ENCODE data around the gene CDYL. TPM values are rescaled to one million over a fixed set of nuclear protein-coding genes. Genes with fewer than 3 reads are reported as not detected.

Gene CDYL
- total RNA-seq, 1 donor from 2014 or later, result 46.1 TPM

GRCh38 chr6:4987432-4987831 lies 211.2 kb downstream of the CDYL start:
- no peak for FAIRE-seq
- no peak for TF ChIP-seq CTCF (IDR thresholded peaks at IDR 0.05; ENCODE audit: insufficient read depth, low read length, severe bottlenecking)
- Histone ChIP-seq H3K27me3 (ENCODE audit: control insufficient read depth, insufficient read depth, low read length) (no peaks in the 10 kb centered on the region), H3K4me3 (ENCODE audit: low read depth, low read length) (no peak overlapping the region), H3K36me3 (ENCODE audit: control insufficient read depth, insufficient read depth, low read length) (no peaks in the 10 kb centered on the region)
- DNase-seq (ENCODE audit: low read depth), result no peak

GRCh38 chr6:4994741-4995140 lies 218.5 kb downstream of the CDYL start:
- FAIRE-seq (no peak), DNase-seq (ENCODE audit: low read depth) (no peak)
- Histone ChIP-seq H3K4me3 (ENCODE audit: low read depth, low read length) (no peak overlapping the region), H3K36me3 (ENCODE audit: control insufficient read depth, insufficient read depth, low read length) (peaks cover 2% of the 10 kb centered on the region), H3K27me3 (ENCODE audit: control insufficient read depth, insufficient read depth, low read length) (no peaks in the 10 kb centered on the region)
- no peak for TF ChIP-seq CTCF (IDR thresholded peaks at IDR 0.05; ENCODE audit: insufficient read depth, low read length, severe bottlenecking)

- H3K36me3 ChIP-seq (ENCODE audit: control insufficient read depth, insufficient read depth, low read length), result peaks cover 5% of the 10 kb centered on the region
- H3K27me3 ChIP-seq (ENCODE audit: control insufficient read depth, insufficient read depth, low read length), result no peaks in the 10 kb centered on the region
- no peak for DNase-seq (ENCODE audit: low read depth)
- FAIRE-seq, result no peak
- no peak overlapping the region for H3K4me3 ChIP-seq (ENCODE audit: low read depth, low read length)
- TF ChIP-seq CTCF (IDR thresholded peaks at IDR 0.05; ENCODE audit: insufficient read depth, low read length, severe bottlenecking), result no peak
Observed at GRCh38 chr6:4997862-4998261, 221.7 kb downstream of the CDYL start.

GRCh38 chr6:4999586-4999985 lies 223.4 kb downstream of the CDYL start:
- FAIRE-seq, result no peak
- H3K36me3 ChIP-seq (ENCODE audit: control insufficient read depth, insufficient read depth, low read length), result peaks cover 5% of the 10 kb centered on the region
- H3K4me3 ChIP-seq (ENCODE audit: low read depth, low read length), result no peak overlapping the region

GRCh38 chr6:5003604-5004372 lies 227.6 kb downstream of the CDYL start, which contains the start of gene RPP40:
TSS of gene RPP40 (minus strand) at chr6:5004037. CDS start at chr6:5004002, 35 bp downstream.
- H3K27me3 ChIP-seq (ENCODE audit: control insufficient read depth, insufficient read depth, low read length), result no peaks in the 10 kb centered on the region
- peak within 1 kb of the TSS; percentile 91 for H3K4me3 ChIP-seq (ENCODE audit: low read depth, low read length)
- no peak for FAIRE-seq

More at GRCh38 chr6:4999586-4999985, 223.4 kb downstream of the CDYL start:
- no peaks in the 10 kb centered on the region for H3K27me3 ChIP-seq (ENCODE audit: control insufficient read depth, insufficient read depth, low read length)
- DNase-seq (ENCODE audit: low read depth), result no peak
- TF ChIP-seq CTCF (IDR thresholded peaks at IDR 0.05; ENCODE audit: insufficient read depth, low read length, severe bottlenecking), result no peak

More at GRCh38 chr6:5003604-5004372, 227.6 kb downstream of the CDYL start, which contains the start of gene RPP40:
- DNase-seq (ENCODE audit: low read depth), result peak; percentile 86
- H3K36me3 ChIP-seq (ENCODE audit: control insufficient read depth, insufficient read depth, low read length), result peaks cover 3% of the 10 kb centered on the region
- peak; percentile 82 for TF ChIP-seq CTCF (IDR thresholded peaks at IDR 0.05; ENCODE audit: insufficient read depth, low read length, severe bottlenecking)
